NOMO-1 (cell line): ENCODE measurements around the gene KMT2A.
"Not testable (repeated sequence)": the region's sequence is repeated elsewhere in the genome, so short reads cannot be mapped to it uniquely, and the experiment has no call there.

Source experiments
- DNase-seq, 2 experiments: peaks; one replicate each; lab custom pipeline; 2025; ENCODE audit not compliant: unreplicated experiment in 2 of 2; lab: John Stamatoyannopoulos, UW

KMT2A gene

DNA sequence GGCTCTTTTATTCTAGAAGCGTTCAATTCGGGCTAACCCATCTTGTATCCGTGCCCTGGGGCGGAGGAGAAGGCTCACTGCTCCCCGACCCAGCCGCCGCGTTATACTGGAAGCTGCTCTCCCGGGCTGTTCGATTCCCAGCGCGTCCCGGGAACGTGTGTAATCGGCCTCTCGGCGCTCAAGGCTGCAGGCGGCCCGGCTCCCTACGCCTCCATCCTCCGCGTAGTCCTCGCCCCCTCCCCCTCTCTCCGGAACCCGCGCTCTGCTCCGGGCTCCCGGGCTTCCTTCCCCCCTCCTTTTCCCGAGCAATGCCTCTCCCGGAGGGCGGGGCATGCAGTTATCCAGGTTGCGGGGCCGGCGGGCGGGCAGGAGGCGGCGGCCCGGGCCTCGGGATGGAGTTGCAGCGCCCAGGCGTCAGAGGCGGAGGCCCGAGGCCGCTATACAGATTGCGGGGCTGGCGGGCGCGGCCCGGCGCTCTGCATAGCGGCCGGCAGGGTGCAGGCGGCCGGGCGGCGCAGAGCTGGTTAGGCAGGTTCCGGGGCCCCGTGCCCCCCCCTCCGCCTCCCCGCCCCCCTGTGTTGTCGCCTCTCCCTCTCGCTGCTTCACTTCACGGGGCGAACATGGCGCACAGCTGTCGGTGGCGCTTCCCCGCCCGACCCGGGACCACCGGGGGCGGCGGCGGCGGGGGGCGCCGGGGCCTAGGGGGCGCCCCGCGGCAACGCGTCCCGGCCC lies at the start of gene KMT2A:
Gene KMT2A, plus strand, starts transcription at position 600 of the 732 bp plus-strand sequence. Its CDS starts 21 bp downstream, at position 621.
- DNase-seq = peak; percentile 80 to 96

DNA sequence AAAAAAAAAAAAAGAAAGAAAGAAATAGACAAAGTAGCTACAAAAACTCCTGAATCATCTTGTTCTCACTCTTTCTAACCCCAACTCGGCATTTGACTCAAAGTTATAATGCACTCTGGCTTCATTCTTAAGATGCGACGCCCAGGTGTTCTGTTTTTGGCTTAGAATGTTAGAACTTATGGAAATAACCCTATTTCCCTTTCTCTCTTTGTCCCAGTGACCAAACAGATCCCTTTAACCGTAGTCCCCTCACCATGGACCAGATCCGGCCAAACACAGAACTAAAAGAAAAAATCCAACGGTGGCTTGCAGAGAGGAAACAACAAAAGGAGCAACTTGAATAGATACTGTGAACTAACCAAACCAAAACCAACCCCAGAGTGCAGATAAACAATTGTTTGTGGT lies 40.2 kb upstream of the KMT2A start:
- no peak for DNase-seq

DNA sequence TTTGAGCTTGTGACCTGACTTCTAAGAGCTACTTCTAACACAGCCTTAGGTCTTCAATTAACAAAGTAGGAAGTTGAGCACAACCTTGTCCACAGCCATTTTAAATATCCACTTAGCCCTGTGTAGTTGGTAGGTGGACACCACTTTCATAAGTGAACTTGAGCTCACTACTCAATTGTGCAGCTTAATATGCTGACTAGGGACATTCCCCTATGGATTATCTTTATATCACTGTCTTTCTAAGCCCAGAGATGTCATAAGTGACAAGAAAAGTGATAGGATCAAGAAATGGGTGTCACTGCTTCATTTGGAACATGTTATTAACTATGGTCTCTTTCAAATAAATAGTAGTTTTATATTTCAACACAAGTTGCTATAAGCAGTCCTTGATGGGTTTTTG lies 38.8 kb upstream of the KMT2A start:
- DNase-seq = no peak

DNA sequence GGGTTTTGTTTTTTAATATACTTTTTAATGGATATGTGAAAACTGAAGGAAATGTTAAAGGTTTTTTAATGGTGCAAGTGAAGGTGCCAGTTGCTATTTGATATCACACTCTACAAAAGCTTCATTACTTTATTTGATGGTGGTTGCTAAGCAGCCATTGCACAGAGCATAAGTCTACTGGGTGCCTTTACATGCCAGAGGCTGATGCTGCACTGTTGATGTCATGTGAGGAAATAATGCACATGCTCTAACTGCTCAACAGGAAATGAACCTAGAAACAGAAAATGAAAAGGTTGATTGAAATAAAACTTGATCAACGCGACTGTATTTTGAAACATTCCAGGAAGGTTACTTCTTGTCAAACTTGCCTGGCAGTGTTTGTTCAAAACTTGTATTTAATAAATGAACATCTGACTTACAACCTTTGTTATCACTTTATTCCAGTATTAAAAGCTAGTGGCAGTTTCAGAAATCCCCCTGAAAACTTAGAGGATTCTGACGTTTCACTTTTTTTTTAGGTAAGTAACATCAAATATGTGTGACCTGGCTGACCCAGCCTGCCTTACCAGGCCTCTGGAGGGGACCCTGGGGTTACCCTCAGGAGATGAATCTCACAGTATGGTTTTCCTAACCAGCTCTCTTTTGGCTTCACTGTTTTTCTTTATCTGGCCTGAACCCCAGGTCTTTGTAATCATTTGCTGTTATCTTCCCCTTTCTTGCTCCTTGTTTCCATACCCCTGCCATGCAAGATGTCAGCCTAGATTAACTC lies 37.3 kb upstream of the KMT2A start:
- DNase-seq = no peak

DNA sequence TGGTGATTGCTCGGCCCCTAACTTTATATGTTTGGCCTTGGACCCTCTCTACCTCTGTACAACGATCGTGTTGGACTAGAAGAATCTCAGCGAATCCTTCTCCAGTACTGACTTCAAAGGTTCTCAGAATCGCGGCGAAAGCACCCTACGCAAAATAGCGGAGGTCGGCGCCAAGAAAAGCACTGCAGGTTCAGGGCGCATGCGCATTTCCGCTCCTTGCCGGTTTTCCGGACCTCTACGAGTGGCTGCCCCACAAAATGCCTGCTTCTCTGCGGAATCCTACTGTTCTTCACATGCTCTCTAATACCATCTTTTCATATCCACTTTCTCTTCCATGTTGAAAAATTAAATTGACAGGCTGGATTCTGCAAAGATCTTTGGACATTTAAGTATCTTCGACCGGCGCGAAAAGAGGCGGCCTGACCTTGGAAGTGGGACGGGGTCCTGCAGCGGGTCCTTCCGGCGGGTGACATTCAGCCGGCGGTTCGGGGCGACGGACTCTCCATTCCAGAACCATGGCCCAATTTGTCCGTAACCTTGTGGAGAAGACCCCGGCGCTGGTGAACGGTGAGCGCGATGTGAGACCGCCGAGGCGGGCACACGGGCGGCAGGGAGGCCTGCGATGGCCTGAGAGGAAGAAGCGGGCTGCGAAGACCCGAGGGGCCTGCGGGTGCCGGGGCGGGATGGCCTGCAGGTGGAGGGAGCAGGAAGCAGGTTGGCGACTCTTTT lies 35.0 kb upstream of the KMT2A start, which contains the start of gene ATP5MG:
Gene ATP5MG, plus strand, starts transcription at position 456 of the 729 bp plus-strand sequence. Its CDS starts 60 bp downstream, at position 516.
- peak; percentile 83 to 89 for DNase-seq

DNA sequence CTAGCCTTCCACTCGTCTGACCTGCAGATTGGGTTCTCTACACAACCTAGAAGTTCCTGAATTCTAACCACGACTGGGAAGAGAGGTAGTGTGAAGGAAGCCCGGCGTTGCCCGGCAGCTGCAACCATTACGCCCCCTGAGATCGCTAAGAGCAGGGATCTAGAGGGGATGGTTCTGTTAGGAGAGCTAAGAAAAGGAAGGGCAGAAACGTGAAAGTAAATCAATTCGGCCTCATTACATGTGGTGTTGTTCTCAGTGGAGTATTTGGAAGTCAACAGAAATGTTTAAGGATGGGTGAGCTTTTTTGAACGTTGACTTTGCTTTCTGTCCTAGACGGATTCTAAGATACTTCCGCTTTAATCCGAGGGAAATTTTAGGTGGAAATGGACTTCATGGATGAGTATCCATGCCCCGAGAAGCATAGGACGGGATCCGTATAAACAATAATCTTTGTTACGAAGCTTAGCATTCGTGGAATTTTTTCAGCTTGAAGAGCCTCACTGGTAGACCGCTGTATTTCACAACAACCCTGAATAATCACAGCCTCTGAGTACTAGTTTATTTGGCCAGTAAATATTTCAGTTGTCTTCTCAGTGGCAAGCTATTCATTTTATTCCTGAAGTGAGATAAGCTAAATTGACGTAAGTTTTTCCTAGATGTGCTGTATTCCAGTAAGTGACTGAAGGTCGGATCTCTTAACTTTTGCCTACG lies 34.3 kb upstream of the KMT2A start:
- peak; percentile 47 to 61 for DNase-seq

DNA sequence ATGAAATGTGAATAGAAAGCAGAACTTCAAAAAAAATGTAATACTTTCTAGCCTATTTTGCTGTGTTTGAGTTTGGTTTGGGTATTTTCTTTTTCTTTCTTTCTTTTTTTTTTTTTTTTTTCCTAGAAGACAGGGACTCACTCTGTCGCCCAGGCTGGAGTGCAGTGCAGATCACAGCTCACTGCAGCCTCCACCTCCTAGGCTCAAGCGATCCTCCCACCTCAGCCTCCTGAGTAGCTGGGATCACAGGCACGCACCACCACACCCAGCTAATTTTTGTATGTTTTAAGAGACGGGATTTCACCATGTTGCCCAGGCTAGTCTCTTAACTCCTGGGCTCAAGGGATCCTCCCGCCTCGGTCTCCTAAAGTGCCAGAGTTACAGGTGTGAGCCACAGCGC lies 33.7 kb upstream of the KMT2A start:
- not testable (repeated sequence) for DNase-seq

DNA sequence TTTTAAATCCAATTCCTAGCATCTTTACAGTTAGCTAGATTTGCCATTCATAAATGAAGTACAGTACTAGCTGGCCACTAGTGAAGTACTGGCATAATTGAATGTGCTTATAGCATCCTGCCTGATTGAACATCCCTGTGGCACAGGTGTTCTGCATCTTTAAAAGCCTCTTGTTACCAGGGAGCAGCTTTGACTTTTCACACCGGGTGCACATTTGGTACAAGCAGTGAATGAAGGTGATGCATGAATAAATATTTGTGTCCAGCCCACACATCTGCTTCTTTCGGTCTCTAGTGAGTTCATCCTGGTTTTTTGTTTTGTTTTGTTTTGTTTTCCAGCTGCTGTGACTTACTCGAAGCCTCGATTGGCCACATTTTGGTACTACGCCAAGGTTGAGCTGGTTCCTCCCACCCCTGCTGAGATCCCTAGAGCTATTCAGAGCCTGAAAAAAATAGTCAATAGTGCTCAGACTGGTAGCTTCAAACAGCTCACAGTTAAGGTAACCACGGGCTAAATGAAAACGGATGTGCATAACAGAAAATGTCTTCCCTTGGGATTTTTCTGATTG lies 29.6 kb upstream of the KMT2A start:
- no peak for DNase-seq

DNA sequence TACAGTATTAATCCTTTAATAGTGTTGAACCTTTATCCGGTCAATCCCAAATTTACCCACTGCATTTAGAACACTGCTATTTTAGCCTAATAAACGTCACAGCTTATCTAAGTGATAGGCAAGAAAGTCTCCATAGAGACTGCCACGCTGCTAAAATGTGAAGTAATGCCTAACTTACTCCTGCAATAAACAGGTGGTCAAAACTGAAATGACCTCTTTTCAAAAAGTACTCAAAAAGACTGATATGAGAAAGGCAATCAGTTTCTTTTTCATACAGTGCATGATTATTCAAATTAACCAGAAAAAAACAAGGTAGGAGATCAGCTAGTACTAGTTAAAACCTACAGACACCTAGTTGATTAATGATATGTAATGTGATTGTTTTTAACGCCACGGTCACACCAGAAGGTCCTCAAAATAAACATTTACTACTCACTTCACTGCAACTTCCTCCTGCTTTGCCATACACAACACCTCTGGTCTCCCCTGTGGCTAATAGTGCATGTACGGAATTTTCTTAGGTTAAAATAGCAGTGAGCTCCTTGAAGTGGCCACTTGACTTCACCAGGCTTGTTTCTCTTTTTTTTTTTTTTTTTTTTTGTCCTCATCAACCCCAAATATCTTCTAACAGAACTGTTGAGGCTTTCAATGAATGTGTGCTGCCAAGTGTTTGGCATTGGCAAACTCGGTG lies 26.1 kb upstream of the KMT2A start:
- DNase-seq = no peak

DNA sequence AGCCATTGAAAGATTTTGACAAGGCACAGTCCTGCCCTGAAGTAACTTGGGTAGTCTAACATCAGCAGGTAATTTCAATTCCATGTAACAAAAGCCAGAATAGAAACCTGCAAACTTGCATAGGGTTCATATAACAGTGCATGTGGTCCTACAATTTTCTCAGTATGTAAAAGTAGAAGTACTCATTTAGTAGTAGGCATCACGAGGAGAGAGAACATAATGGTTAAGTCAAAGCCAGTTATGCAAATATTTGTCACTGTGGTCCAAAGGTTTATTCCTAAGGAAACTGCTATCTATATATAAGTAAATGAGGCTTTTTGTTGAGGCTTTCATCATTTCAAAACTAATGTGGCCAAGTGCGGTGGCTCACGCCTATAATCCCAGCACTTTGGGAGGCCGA lies 24.8 kb upstream of the KMT2A start:
- no peak for DNase-seq

DNA sequence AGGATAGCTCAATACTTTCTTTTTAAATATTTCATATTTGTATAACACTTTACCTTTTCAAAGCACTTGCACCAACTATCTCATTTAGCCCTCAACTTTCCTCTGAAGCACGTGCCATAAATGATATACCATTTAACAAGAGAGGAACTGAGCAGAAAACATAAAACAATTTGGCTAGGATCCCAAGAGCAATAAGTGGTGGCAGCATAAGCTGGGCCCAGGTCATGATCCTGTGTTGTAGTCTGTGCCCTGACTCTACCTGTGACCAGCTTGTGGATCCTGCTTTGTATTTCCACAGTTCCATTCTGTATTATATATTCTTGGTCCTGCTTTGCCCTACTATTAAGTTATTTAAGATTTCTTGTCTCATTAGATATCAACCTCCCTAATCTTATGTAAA lies 23.4 kb upstream of the KMT2A start:
- DNase-seq = no peak

DNA sequence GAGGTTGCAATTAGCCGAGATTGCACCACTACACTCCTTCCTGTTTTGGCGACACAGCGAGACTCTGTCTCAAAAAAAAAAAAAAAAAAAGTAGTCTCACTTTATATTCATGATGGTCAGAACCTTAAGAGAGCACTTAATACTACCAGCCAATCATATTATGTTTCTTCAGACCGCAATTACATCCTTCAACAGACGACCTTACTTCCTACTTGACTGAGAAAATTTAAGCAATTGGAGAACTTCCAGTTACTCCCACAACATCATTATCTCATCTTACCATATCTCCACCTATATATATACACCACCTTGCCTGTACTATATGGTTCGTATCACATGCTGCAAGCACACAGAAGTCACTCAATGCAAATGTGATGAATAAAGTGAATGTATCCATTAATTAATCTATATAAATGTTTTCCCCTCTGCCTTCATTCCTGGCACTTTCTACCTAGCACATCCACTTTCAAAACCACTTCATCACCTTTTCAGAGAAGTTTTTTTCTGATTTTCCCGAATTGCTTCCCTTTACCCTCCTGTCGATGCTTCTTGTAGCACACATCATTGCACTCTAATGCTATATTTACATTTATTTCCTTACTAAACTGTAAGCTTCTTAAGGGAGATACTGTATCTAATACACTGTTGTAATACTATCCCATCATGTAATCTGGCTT lies 21.1 kb upstream of the KMT2A start:
- DNase-seq = no peak

DNA sequence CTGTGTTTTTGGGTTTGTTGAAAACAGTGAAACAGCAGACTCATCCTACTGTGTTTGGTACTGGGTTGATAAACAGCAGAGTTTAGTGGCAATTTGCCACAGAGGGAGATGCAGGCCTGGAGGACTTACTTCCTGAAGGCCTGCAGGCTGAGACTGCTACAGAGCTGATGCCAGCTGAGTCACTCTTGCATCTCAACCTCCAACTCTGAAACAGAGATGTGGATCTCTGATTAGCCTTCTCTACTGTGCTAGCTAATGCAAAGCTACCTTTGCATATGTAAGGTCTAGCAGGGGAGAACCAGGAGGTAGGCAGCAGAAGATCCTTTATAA lies 20.6 kb upstream of the KMT2A start:
- DNase-seq = no peak

DNA sequence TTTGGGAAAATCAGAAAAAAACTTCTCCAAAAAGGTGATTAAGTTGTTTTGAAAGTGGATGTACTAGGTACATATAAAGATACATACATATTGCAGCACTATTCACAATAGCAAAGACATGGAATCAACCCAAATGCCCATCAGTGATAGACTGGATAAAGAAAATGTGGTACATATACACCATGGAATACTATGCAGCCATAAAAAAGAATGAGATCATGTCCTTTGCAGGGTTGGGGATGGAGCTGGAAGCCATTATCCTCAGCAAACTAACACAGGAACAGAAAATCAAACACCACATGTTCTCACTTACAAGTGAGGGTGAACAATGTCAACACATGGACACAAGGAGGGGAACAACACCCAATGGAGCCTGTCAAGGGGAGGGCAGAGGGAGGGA lies 19.4 kb upstream of the KMT2A start:
- DNase-seq = not testable (repeated sequence)

DNA sequence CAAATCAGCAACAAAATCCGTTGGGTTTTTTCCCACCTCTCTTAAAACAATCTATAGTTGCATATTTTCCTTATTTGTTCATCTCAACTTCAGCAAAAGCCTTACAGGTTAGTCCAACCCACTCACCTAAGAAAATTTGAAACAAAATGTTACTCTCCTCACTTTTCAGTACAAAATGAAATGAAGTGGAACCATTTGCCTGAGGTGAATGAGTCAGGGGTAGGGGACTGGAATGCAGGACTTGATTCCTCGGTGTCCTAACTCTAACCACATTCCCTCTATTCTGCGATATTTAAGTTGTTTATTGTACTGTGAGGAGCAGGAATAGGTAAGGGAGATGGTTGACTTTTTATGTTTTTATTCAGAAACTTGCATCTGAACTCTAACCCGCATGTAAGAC lies 18.5 kb upstream of the KMT2A start:
- DNase-seq = no peak

DNA sequence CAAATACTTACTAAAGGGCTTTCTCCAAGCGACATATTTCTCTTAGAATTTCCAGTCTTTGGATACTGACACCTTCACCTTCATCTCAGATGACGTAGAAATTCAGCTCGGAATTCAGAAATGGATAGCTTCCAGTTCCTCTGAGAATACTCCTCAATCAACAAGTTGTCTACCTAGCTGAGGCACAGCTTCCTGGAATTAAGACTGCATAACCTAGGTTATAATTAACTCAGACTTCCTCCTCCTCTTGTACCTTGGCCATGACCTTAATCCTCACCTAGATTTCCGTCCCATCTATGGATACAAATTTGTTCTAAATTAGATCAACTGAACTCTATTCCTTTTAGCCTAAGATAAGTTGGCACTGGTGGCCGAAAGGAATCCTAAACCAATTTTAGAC lies 17.5 kb upstream of the KMT2A start:
- no peak for DNase-seq

DNA sequence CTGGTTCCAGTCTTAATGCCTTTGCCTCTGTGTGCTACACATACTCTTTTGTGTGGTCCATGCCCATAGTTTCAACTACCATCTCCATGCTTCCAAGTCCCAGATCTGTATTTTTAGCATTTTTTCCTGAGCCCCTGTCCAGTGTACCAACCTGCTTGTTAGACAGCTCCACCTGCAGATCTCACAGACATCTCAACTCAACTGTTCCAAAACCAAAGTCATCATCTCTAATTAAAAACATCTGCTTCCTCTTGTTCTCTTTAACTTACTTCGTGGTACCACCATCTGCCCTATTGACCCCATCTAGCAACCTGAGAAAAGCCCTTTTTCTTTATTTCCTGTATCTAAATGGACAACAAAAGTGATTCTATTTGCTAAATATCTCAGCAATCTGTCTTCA lies 8.6 kb upstream of the KMT2A start:
- no peak for DNase-seq

DNA sequence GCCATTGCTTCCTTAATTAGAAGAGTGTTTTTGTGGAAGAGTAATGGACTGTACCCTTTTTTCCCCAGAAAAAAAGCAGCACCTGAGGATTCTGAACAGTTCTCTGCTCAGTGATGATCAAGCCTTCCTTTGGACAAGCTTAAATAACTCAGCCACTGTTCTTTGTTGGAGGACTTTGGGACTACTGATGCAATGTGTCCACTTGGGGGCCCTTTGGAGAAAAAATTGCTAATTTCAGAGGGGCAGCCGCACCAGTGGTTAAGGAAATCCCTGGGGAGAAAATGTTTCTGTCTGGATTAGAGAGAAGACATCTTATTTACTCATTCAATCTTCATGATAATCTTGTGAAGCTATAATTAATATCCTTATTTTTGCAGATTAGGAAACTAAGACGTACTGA lies 5.3 kb upstream of the KMT2A start:
- no peak for DNase-seq

DNA sequence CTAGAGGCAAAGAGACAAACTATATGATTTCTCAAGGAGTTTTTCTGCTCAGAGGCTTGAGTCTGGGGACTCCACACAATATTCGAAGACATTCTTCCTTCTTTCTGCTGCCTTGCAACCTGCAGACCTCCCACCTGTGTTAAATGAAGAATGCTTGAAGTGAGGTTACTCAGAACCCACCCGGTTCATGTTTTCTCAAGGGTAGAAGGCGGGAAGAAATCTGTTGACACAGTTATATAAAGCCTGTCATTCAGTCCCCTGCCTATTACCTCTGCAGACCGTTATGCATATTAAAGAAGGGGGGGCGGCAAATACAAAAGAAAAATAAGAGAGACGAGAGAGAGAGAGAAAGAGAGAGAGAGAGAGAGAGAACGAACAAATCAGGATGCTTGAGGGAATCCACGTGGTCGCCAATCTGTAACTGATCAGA lies 2.2 kb upstream of the KMT2A start:
- peak in 1 of 2 experiments; percentile 33 for DNase-seq
